K562 (cell line): Measurements from ENCODE around the gene CAMK1D. TPM values are rescaled to one million over a fixed set of nuclear protein-coding genes. Genes with fewer than 3 reads are reported as not detected.

ENCODE experiments used
- ATAC-seq: fragments of 200-7000 bp; cut with Tn5 transposase; 3 replicates; pipeline ENCODE4 v1.9.1; 2020; ENCODE audit warnings: moderate library complexity
- BruUV-seq: library from RNA; stranded (reverse); fragments of 400-500 nt; replicated peaks from 2 replicates; lab custom pipeline; 2021; lab: Mats Ljungman, UMichigan
- CTCF ChIA-PET: fragments of 300-600 bp; formaldehyde crosslinking; extraction: SDS; loops from one replicate; lab custom pipeline; 2021; ENCODE audit warnings: low intra/inter-chr PET ratio; lab: Yijun Ruan, JAX
- POLR2A ChIA-PET: fragments of 300-600, 350-650 bp; sonication (Branson Sonifier 250); formaldehyde crosslinking; extraction: SDS; loops from one replicate; lab custom pipeline; 2021; ENCODE audit warnings: antibody characterized with exemption, inconsistent platforms; lab: Yijun Ruan, JAX
- DNase-seq, 4 experiments: peaks; one replicate each; pipeline versions ENCODE4 v3.0.0 to v3.0.0-alpha.2; 2011 to 2018; ENCODE audit warnings: low spot score in 3 of 4, mixed read lengths in 3 of 4; ENCODE audit errors: extremely low read depth in 1 of 4
- FAIRE-seq: peaks from 2 replicates; lab custom pipeline; 2011; peaks lifted over from hg19 to GRCh38; lab: Jason Lieb, UNC
- H2AFZ ChIP-seq: 2 replicates; pipeline ENCODE4 v1.6.0; 2011; ENCODE audit warnings: low read depth, low read length, control low read depth, inconsistent platforms
- H3K27ac ChIP-seq: fragments of 200-600 bp; 3 replicates; pipeline ENCODE4 v1.8.0; 2011; ENCODE audit warnings: low read depth, mild to moderate bottlenecking, control low read depth, inconsistent platforms, low read length, moderate library complexity, mixed read lengths; ENCODE audit errors: extremely low read depth
- H3K27me3 ChIP-seq, 2 experiments: fragments of 300-600 bp in 1 of 2; 2 replicates in 1 of 2; 3 replicates in 1 of 2; pipeline versions ENCODE4 v1.6.0 to v1.8.0; 2011; ENCODE audit warnings: inconsistent platforms in 2 of 2, low read length in 2 of 2, mild to moderate bottlenecking in 1 of 2, mixed read lengths in 1 of 2, moderate library complexity in 1 of 2; ENCODE audit not compliant: control insufficient read depth in 2 of 2, insufficient read depth in 2 of 2
- H3K36me3 ChIP-seq: fragments of 300-600 bp; 3 replicates; pipeline ENCODE4 v1.8.0; 2011; ENCODE audit warnings: mild to moderate bottlenecking, low read length, inconsistent platforms; ENCODE audit not compliant: control insufficient read depth, insufficient read depth
- H3K4me1 ChIP-seq, 2 experiments: fragments of 200-600 bp in 1 of 2; replicated peaks in 1 of 2; 2 replicates in 1 of 2; 3 replicates in 1 of 2; pipeline versions ENCODE4 v1.5.1 to v1.8.0; 2011; ENCODE audit warnings: inconsistent platforms in 2 of 2, low read length in 2 of 2, mild to moderate bottlenecking in 1 of 2, mixed read lengths in 1 of 2, moderate library complexity in 1 of 2; ENCODE audit not compliant: control insufficient read depth in 2 of 2, insufficient read depth in 2 of 2
- H3K4me2 ChIP-seq: 2 replicates; pipeline ENCODE4 v1.6.1; 2011; ENCODE audit warnings: low read length, control low read depth, inconsistent platforms, mixed read lengths; ENCODE audit not compliant: insufficient read depth
- H3K4me3 ChIP-seq: fragments of 200-600 bp; sonication (generic), shearing (Covaris generic); 2 replicates; pipeline ENCODE4 v1.5.1; 2016; ENCODE audit warnings: control low read depth, inconsistent platforms
- H3K79me2 ChIP-seq: fragments of 200-600 bp; 3 replicates; pipeline ENCODE4 v1.8.0; 2011; ENCODE audit warnings: low read length, inconsistent platforms; ENCODE audit not compliant: control insufficient read depth, insufficient read depth
- H3K9ac ChIP-seq, 2 experiments: 2 replicates each; pipeline versions ENCODE4 v1.6.0 to v1.6.1; 2011; ENCODE audit warnings: low read depth in 2 of 2, low read length in 2 of 2, control low read depth in 1 of 2, inconsistent platforms in 1 of 2, mild to moderate bottlenecking in 1 of 2, mixed read lengths in 1 of 2; ENCODE audit not compliant: insufficient read depth in 1 of 2
- H3K9me1 ChIP-seq: one replicate; pipeline ENCODE4 v1.6.0; 2011; ENCODE audit warnings: inconsistent platforms, mild to moderate bottlenecking, low read length, moderate library complexity; ENCODE audit not compliant: control insufficient read depth, insufficient read depth
- H3K9me3 ChIP-seq: replicated peaks from 2 replicates; pipeline ENCODE4 v1.5.1; 2011; ENCODE audit warnings: low read depth, low read length, inconsistent platforms; ENCODE audit not compliant: control insufficient read depth, insufficient read depth
- H4K20me1 ChIP-seq: replicated peaks from 2 replicates; pipeline ENCODE4 v1.6.1; 2011; ENCODE audit warnings: low read length, inconsistent platforms, mixed read lengths; ENCODE audit not compliant: control insufficient read depth, insufficient read depth
- ADNP ChIP-seq: fragments of 200-800 bp; sonication (Bioruptor generic); IDR thresholded peaks from 2 replicates; pipeline ENCODE4 v1.6.1; 2016; ENCODE audit warnings: missing genetic modification characterization, missing compliant biosample characterization
- BRF2 ChIP-seq: IDR thresholded peaks from 3 replicates; pipeline ENCODE4 v1.6.1; 2011; ENCODE audit warnings: borderline replicate concordance, mild to moderate bottlenecking; ENCODE audit not compliant: insufficient read length, insufficient read depth
- HDAC3 ChIP-seq: fragments of 450-650 bp; IDR thresholded peaks from 2 replicates; pipeline ENCODE4 v1.6.1; 2018; ENCODE audit warnings: borderline replicate concordance, mild to moderate bottlenecking, moderate library complexity; ENCODE audit not compliant: partially characterized antibody
- MBD1 ChIP-seq: fragments of 250-450 bp; sonication (Bioruptor Pico); IDR thresholded peaks from 2 replicates; pipeline ENCODE4 v1.8.0; 2022; ENCODE audit warnings: inconsistent platforms
- SRSF1 ChIP-seq: fragments of 200-400 bp; formaldehyde crosslinking; IDR thresholded peaks from 2 replicates; pipeline ENCODE4 v1.6.1; 2017; ENCODE audit warnings: mild to moderate bottlenecking, low read depth, low read length, moderate library complexity
- TARDBP ChIP-seq: fragments of 450-650 bp; IDR thresholded peaks from 2 replicates; pipeline ENCODE4 v1.6.1; 2016
- ZBTB26 ChIP-seq: fragments of 450-650 bp; formaldehyde crosslinking; IDR thresholded peaks from 2 replicates; pipeline ENCODE4 v1.4.0; 2022; ENCODE audit warnings: missing genetic modification characterization
- ZNF586 ChIP-seq: fragments of 450-650 bp; formaldehyde crosslinking; conservative IDR thresholded peaks from 2 replicates; pipeline ENCODE4 v1.4.0; 2020; ENCODE audit warnings: mild to moderate bottlenecking, moderate library complexity
- WGBS: fragments of 100-300 bp; shearing (Covaris generic); methylation state at CpG from one replicate; pipeline ENCODE4 v1.1.6; 2016; ENCODE audit warnings: low coverage, mixed read lengths; ENCODE audit not compliant: insufficient coverage; ENCODE audit errors: missing lambda C conversion rate; 5-methylcytosine and 5-hydroxymethylcytosine counted together
- in situ Hi-C: fragments of 300-500 bp; cut with MboI; formaldehyde crosslinking; loops from 4 replicates; pipeline ENCODE4 v1.15.0; 2018; ENCODE audit warnings: inconsistent platforms, mixed read lengths
- intact Hi-C: fragments of 100-400 bp; cut with micrococcal nuclease; formaldehyde crosslinking; loops from 2 replicates; pipeline ENCODE4 v1.14.2; 2022
- polyA plus RNA-seq, 8 experiments: library from polyadenylated mRNA; depleted of rRNA in 4 of 8; stranded (reverse) in 5 of 8; unstranded in 3 of 8; fragments of >200 nt; fragmentation: Nextera tagmentation in 2 of 8; fragmentation: Illumina TruSeq in 1 of 8; extraction: Ambion mirVana in 2 of 8; extraction: Trizol in 1 of 8; gene quantifications; 2 replicates each; pipeline versions ENCODE4 v1.2.1 to v1.2.3, GENCODE V29; 2011 to 2014; ENCODE audit warnings: inconsistent platforms in 1 of 8, missing spikeins in 1 of 8
- total RNA-seq, 7 experiments: library from RNA; depleted of rRNA in 6 of 7; stranded (reverse); fragments of >200 nt in 6 of 7; fragmentation: Illumina TruSeq in 2 of 7; extraction: Trizol in 2 of 7; gene quantifications; 2 replicates each; pipeline versions ENCODE4 v1.2.1 to v1.2.3, GENCODE V29; 2011 to 2021; ENCODE audit warnings: low replicate concordance in 1 of 7

The CAMK1D gene
- total and polyA plus RNA-seq, 9 of the 15 experiments (the other 6 are each of a cell fraction or from before 2014, with no cell fraction given) = 0.12 to 0.24 (median 0.20) TPM; not detected in 5

- in situ Hi-C loops (no loop called here), intact Hi-C loops (no loop called here)
- H3K9me3 ChIP-seq = no peaks in the 10 kb centered on the region
- H3K79me2 ChIP-seq = no peaks in the 10 kb centered on the region
- peaks cover 57 to 69% of the 10 kb centered on the region in 2 experiments for H3K27me3 ChIP-seq
- H3K4me3 ChIP-seq = no peak overlapping the region
- no peaks in the 10 kb centered on the region for H3K36me3 ChIP-seq
- no peak for DNase-seq
- POLR2A ChIA-PET = no interaction called here
- CTCF ChIA-PET = no interaction called here
- no peak overlapping the region for H2AFZ ChIP-seq
- BruUV-seq = no TSS peak
- H3K27ac ChIP-seq = no peak overlapping the region
- H3K9me1 ChIP-seq = no peaks in the 10 kb centered on the region
- H3K4me2 ChIP-seq = no peak overlapping the region
- no peak for TF ChIP-seq ZNF586 (CRISPR knock-in tag)
- no peak for TF ChIP-seq ZBTB26 (CRISPR knock-in tag)
- no peak for TF ChIP-seq SRSF1
- no peak for TF ChIP-seq HDAC3
- TF ChIP-seq MBD1 = no peak
- TF ChIP-seq TARDBP = no peak
- no peak for TF ChIP-seq BRF2
- no peak for TF ChIP-seq ADNP (tag)
- TF ChIP-seq, all 486 proteins: peak for 0
- under 1% methylated on average over 10 of the region's 10 CpGs for WGBS
- Histone ChIP-seq H4K20me1 (0 out of 2 replicates have a peak, but pooled peaks cover 6% of the 10 kb centered on the region), H3K4me1 (no peaks in the 10 kb centered on the region), H3K9ac (no peak overlapping the region)
- no peak for ATAC-seq
- no peak for FAIRE-seq
Measured at GRCh38 chr10:12507165-12507850, 158.0 kb downstream of the CAMK1D start.
